Hepatocyte (in vitro differentiated cells): ENCODE results near the gene NOS1AP. TPM values are rescaled to one million over a fixed set of nuclear protein-coding genes. Genes with fewer than 3 reads are reported as not detected.

Experiments used
- DNase-seq: peaks from one replicate; pipeline ENCODE4 v3.0.0-alpha.2; 2016; ENCODE audit warnings: low spot score
- H2AFZ ChIP-seq: fragments of 200-600 bp; sonication (generic); 2 replicates; pipeline ENCODE4 v1.6.0; 2016; ENCODE audit warnings: antibody characterized with exemption, mild to moderate bottlenecking
- H3K27ac ChIP-seq: fragments of 200-600 bp; sonication (generic); 2 replicates; pipeline ENCODE4 v1.5.1; 2016; ENCODE audit warnings: mild to moderate bottlenecking
- H3K27me3 ChIP-seq: fragments of 200-600 bp; sonication (generic); 2 replicates; pipeline ENCODE4 v1.6.1; 2016
- H3K36me3 ChIP-seq: fragments of 200-600 bp; sonication (generic); replicated peaks from 2 replicates; pipeline ENCODE4 v1.5.1; 2016; ENCODE audit warnings: low read depth; ENCODE audit not compliant: insufficient read depth
- H3K4me1 ChIP-seq: fragments of 200-600 bp; sonication (generic); 2 replicates; pipeline ENCODE4 v1.5.1; 2016; ENCODE audit warnings: mild to moderate bottlenecking, moderate library complexity; ENCODE audit not compliant: insufficient read depth
- H3K4me2 ChIP-seq: fragments of 200-600 bp; sonication (generic); 2 replicates; pipeline ENCODE4 v1.6.0; 2016
- H3K4me3 ChIP-seq: fragments of 200-600 bp; sonication (generic); 2 replicates; pipeline ENCODE4 v1.5.1; 2016; ENCODE audit warnings: mild to moderate bottlenecking
- H3K79me2 ChIP-seq: fragments of 200-600 bp; sonication (generic); 2 replicates; pipeline ENCODE4 v1.6.0; 2017; ENCODE audit warnings: mild to moderate bottlenecking
- H3K9me2 ChIP-seq: fragments of 200-600 bp; sonication (generic); replicated peaks from 2 replicates; pipeline ENCODE4 v1.6.0; 2017; ENCODE audit warnings: mild to moderate bottlenecking; ENCODE audit not compliant: insufficient read depth
- H3K9me3 ChIP-seq: fragments of 200-600 bp; sonication (generic); 2 replicates; pipeline ENCODE4 v1.5.1; 2016; ENCODE audit warnings: low read depth, mild to moderate bottlenecking
- H4K20me1 ChIP-seq: fragments of 200-600 bp; sonication (generic); 2 replicates; pipeline ENCODE4 v1.6.0; 2016; ENCODE audit warnings: mild to moderate bottlenecking; ENCODE audit not compliant: insufficient read depth, poor library complexity, severe bottlenecking
- CTCF ChIP-seq: fragments of 200-600 bp; sonication (generic); IDR thresholded peaks from 2 replicates; pipeline ENCODE4 v1.5.1; 2016; ENCODE audit warnings: antibody characterized with exemption, mild to moderate bottlenecking; ENCODE audit not compliant: poor library complexity
- EZH2 ChIP-seq: fragments of 200-600 bp; sonication (generic); IDR thresholded peaks from 2 replicates; pipeline ENCODE4 v1.6.1; 2016; ENCODE audit warnings: antibody characterized with exemption, mild to moderate bottlenecking, borderline replicate concordance
- EZH2phosphoT487 ChIP-seq: fragments of 200-600 bp; sonication (generic); IDR thresholded peaks from one replicate; pipeline ENCODE4 v1.6.1; 2018; ENCODE audit warnings: antibody characterized with exemption, mild to moderate bottlenecking, low read depth, moderate library complexity; ENCODE audit not compliant: unreplicated experiment, severe bottlenecking
- WGBS: methylation state at CpG from one replicate; pipeline ENCODE4 v1.1.6; 2016; ENCODE audit warnings: low lambda C conversion rate; ENCODE audit errors: missing lambda C conversion rate; 5-methylcytosine and 5-hydroxymethylcytosine counted together
- polyA plus RNA-seq: library from polyadenylated mRNA; unstranded; fragments of >200 nt; fragmentation: Nextera tagmentation; extraction: Ambion mirVana; gene quantifications from 2 replicates; pipeline ENCODE4 v1.2.1, GENCODE V29; 2016
- total RNA-seq: library from RNA; depleted of rRNA; stranded (reverse); fragments of >200 nt; gene quantifications from 2 replicates; pipeline ENCODE4 v1.2.3, GENCODE V29; 2014

NOS1AP gene
- total and polyA plus RNA-seq, 2 experiments from 2014 or later: 0.97 to 4.4 TPM

GRCh38 chr1:162159515-162159914 lies 90.0 kb downstream of the NOS1AP start:
- Histone ChIP-seq H3K9me2 (no peaks in the 10 kb centered on the region), H3K4me3 (no peak overlapping the region), H3K27ac (no peak overlapping the region), H3K36me3 (no peaks in the 10 kb centered on the region), H3K9me3 (no peaks in the 10 kb centered on the region), H3K4me1 (peaks cover 15% of the 10 kb centered on the region), H3K4me2 (no peak overlapping the region), H4K20me1 (no peaks in the 10 kb centered on the region), H3K27me3 (no peaks in the 10 kb centered on the region), H2AFZ (no peak overlapping the region), H3K79me2 (peaks cover 10% of the 10 kb centered on the region)
- peak; percentile 24 for DNase-seq
- no peak for TF ChIP-seq EZH2phosphoT487
- no peak for TF ChIP-seq CTCF
- TF ChIP-seq EZH2: no peak
- 90% methylated on average over 2 of the region's 2 CpGs for WGBS

GRCh38 chr1:162161916-162162550 lies 92.5 kb downstream of the NOS1AP start:
- Histone ChIP-seq H3K79me2 (peaks cover 11% of the 10 kb centered on the region), H3K9me3 (no peaks in the 10 kb centered on the region), H3K4me3 (no peak overlapping the region), H2AFZ (no peak overlapping the region), H3K27me3 (no peaks in the 10 kb centered on the region), H3K4me2 (no peak overlapping the region), H3K4me1 (peaks cover 15% of the 10 kb centered on the region), H3K9me2 (no peaks in the 10 kb centered on the region), H4K20me1 (no peaks in the 10 kb centered on the region), H3K36me3 (no peaks in the 10 kb centered on the region), H3K27ac (no peak overlapping the region)
- no peak for DNase-seq
- TF ChIP-seq EZH2phosphoT487 (no peak), CTCF (no peak), EZH2 (no peak)
- 75% methylated on average over 7 of the region's 7 CpGs for WGBS

DNA sequence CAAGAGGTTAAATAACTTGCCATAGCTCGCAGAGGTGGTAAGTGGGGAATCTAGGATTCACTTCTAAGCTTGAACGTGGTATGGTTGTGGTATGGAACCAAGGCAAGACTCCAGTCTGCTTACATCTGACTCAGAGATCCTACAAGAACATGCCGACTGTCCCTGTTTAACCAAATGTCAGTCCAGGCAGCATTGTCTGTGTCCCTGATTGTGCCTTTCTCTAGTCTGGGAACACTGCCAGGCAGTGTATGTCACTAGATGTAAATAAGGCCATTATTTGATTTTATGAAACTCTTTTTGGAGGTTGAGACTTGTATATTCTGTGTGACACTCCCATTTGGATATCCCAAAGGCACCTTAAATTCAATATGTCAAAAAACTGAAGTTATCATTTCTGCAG lies 96.0 kb downstream of the NOS1AP start:
- no peak overlapping the region for H3K4me2 ChIP-seq
- H3K27ac ChIP-seq: no peak overlapping the region
- TF ChIP-seq EZH2 (no peak), CTCF (no peak), EZH2phosphoT487 (no peak)
- no peaks in the 10 kb centered on the region for H3K9me2 ChIP-seq
- peaks cover 18% of the 10 kb centered on the region for H3K79me2 ChIP-seq
- 94% methylated on average over 3 of the region's 3 CpGs for WGBS
- no peaks in the 10 kb centered on the region for H3K36me3 ChIP-seq
- H4K20me1 ChIP-seq: no peaks in the 10 kb centered on the region
- H3K4me1 ChIP-seq: no peaks in the 10 kb centered on the region
- no peaks in the 10 kb centered on the region for H3K27me3 ChIP-seq
- DNase-seq: no peak
- no peak overlapping the region for H2AFZ ChIP-seq
- no peaks in the 10 kb centered on the region for H3K9me3 ChIP-seq
- H3K4me3 ChIP-seq: no peak overlapping the region
